Testis (tissue), 2 donors: ENCODE data around the gene LCLAT1.

ENCODE experiments used
- POLR2A ChIP-seq: fragments of 450-650 bp; IDR thresholded peaks from one replicate; pipeline ENCODE4 v1.6.1; 2017; ENCODE audit warnings: antibody characterized with exemption, mild to moderate bottlenecking, moderate library complexity
- TF ChIP-seq, protein P1 (sequence below), 3 experiments: fragments of 450-650 bp in 2 of 3; fragments of 200-600 bp in 1 of 3; sonication (generic) in 1 of 3; IDR thresholded peaks; one replicate each; pipeline ENCODE4 v1.5.1; 2016 to 2019; ENCODE audit warnings: antibody characterized with exemption in 3 of 3, mild to moderate bottlenecking in 2 of 3, moderate library complexity in 1 of 3

DNA sequence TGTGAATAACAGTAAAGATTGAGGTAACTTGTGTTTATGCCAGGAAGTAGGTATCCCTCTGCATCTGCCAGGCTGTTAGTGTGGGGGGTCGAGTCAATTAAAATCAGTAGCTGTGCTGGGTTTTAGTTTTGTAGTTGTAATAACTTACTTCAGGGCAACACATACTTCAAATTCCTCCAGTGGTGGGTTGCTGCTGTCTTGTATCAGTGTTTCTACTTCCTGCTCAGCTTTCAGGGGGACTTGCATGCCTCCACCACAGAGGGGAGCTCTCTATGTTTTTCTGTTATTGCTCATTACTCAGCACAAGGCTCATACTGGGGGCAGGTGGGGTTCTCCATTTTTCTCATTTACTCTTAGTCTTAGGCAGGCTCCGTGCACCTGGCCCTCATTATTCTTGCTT is 223.4 kb downstream of the LCLAT1 start:
- no peak for TF ChIP-seq POLR2A
- TF ChIP-seq, protein P1, sequence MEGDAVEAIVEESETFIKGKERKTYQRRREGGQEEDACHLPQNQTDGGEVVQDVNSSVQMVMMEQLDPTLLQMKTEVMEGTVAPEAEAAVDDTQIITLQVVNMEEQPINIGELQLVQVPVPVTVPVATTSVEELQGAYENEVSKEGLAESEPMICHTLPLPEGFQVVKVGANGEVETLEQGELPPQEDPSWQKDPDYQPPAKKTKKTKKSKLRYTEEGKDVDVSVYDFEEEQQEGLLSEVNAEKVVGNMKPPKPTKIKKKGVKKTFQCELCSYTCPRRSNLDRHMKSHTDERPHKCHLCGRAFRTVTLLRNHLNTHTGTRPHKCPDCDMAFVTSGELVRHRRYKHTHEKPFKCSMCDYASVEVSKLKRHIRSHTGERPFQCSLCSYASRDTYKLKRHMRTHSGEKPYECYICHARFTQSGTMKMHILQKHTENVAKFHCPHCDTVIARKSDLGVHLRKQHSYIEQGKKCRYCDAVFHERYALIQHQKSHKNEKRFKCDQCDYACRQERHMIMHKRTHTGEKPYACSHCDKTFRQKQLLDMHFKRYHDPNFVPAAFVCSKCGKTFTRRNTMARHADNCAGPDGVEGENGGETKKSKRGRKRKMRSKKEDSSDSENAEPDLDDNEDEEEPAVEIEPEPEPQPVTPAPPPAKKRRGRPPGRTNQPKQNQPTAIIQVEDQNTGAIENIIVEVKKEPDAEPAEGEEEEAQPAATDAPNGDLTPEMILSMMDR (IDR thresholded peaks at IDR 0.05): no peak
